ENCODE measurements around the gene FHAD1.

FHAD1 gene

GRCh38 chr1:15390667-15391066 is 143.6 kb downstream of the FHAD1 start:
- Histone ChIP-seq H2AFZ (ENCODE audit: low read length, unreplicated experiment) (no peak overlapping the region), H3K36me3 (ENCODE audit: insufficient read depth, low read length) (no peaks in the 10 kb centered on the region), H3K79me2 (ENCODE audit: control insufficient read depth, insufficient read depth, low read length, unreplicated experiment) (no peaks in the 10 kb centered on the region), H3K4me1 (ENCODE audit: control insufficient read depth, insufficient read depth, low read length, unreplicated experiment) (no peaks in the 10 kb centered on the region), H3K4me3 (ENCODE audit: low read depth, low read length) (no peak overlapping the region), H3K27ac (ENCODE audit: low read depth, low read length) (no peak overlapping the region), H3K27me3 (ENCODE audit: insufficient read depth, low read length) (no peaks in the 10 kb centered on the region)

- Histone ChIP-seq H3K4me3 (ENCODE audit: low read depth, low read length) (no peak overlapping the region), H3K36me3 (ENCODE audit: insufficient read depth, low read length) (no peaks in the 10 kb centered on the region), H2AFZ (ENCODE audit: low read length, unreplicated experiment) (no peak overlapping the region), H3K27ac (ENCODE audit: low read depth, low read length) (no peak overlapping the region), H3K4me1 (ENCODE audit: control insufficient read depth, insufficient read depth, low read length, unreplicated experiment) (no peaks in the 10 kb centered on the region), H3K27me3 (ENCODE audit: insufficient read depth, low read length) (no peaks in the 10 kb centered on the region), H3K79me2 (ENCODE audit: control insufficient read depth, insufficient read depth, low read length, unreplicated experiment) (no peaks in the 10 kb centered on the region)
These were observed 144.3 kb downstream of the FHAD1 start for GRCh38 chr1:15391366-15391765.

- H3K4me3 ChIP-seq (ENCODE audit: low read depth, low read length), result no peak overlapping the region
- H3K27ac ChIP-seq (ENCODE audit: low read depth, low read length), result no peak overlapping the region
- H3K27me3 ChIP-seq (ENCODE audit: insufficient read depth, low read length), result no peaks in the 10 kb centered on the region
- H3K79me2 ChIP-seq (ENCODE audit: control insufficient read depth, insufficient read depth, low read length, unreplicated experiment), result no peaks in the 10 kb centered on the region
- no peak overlapping the region for H2AFZ ChIP-seq (ENCODE audit: low read length, unreplicated experiment)
- no peaks in the 10 kb centered on the region for H3K36me3 ChIP-seq (ENCODE audit: insufficient read depth, low read length)
- H3K4me1 ChIP-seq (ENCODE audit: control insufficient read depth, insufficient read depth, low read length, unreplicated experiment), result no peaks in the 10 kb centered on the region
These were observed 146.6 kb downstream of the FHAD1 start for GRCh38 chr1:15393475-15394257.

- H3K27me3 ChIP-seq (ENCODE audit: insufficient read depth, low read length), result no peaks in the 10 kb centered on the region
- H3K36me3 ChIP-seq (ENCODE audit: insufficient read depth, low read length), result no peaks in the 10 kb centered on the region
- no peak overlapping the region for H3K27ac ChIP-seq (ENCODE audit: low read depth, low read length)
- H3K4me1 ChIP-seq (ENCODE audit: control insufficient read depth, insufficient read depth, low read length, unreplicated experiment), result no peaks in the 10 kb centered on the region
- no peak overlapping the region for H3K4me3 ChIP-seq (ENCODE audit: low read depth, low read length)
- no peaks in the 10 kb centered on the region for H3K79me2 ChIP-seq (ENCODE audit: control insufficient read depth, insufficient read depth, low read length, unreplicated experiment)
- no peak overlapping the region for H2AFZ ChIP-seq (ENCODE audit: low read length, unreplicated experiment)
These were observed 147.3 kb downstream of the FHAD1 start for GRCh38 chr1:15394258-15394690.

GRCh38 chr1:15397236-15397635 is 150.2 kb downstream of the FHAD1 start:
- no peaks in the 10 kb centered on the region for H3K27me3 ChIP-seq (ENCODE audit: insufficient read depth, low read length)
- H2AFZ ChIP-seq (ENCODE audit: low read length, unreplicated experiment), result no peak overlapping the region
- H3K79me2 ChIP-seq (ENCODE audit: control insufficient read depth, insufficient read depth, low read length, unreplicated experiment), result no peaks in the 10 kb centered on the region

GRCh38 chr1:15399710-15400109 is 152.7 kb downstream of the FHAD1 start:
- Histone ChIP-seq H3K4me3 (ENCODE audit: low read depth, low read length) (no peak overlapping the region), H2AFZ (ENCODE audit: low read length, unreplicated experiment) (no peak overlapping the region), H3K36me3 (ENCODE audit: insufficient read depth, low read length) (no peaks in the 10 kb centered on the region), H3K79me2 (ENCODE audit: control insufficient read depth, insufficient read depth, low read length, unreplicated experiment) (no peaks in the 10 kb centered on the region), H3K27me3 (ENCODE audit: insufficient read depth, low read length) (no peaks in the 10 kb centered on the region), H3K27ac (ENCODE audit: low read depth, low read length) (no peak overlapping the region), H3K4me1 (ENCODE audit: control insufficient read depth, insufficient read depth, low read length, unreplicated experiment) (no peaks in the 10 kb centered on the region)

More at GRCh38 chr1:15397236-15397635, 150.2 kb downstream of the FHAD1 start:
- Histone ChIP-seq H3K36me3 (ENCODE audit: insufficient read depth, low read length) (no peaks in the 10 kb centered on the region), H3K27ac (ENCODE audit: low read depth, low read length) (no peak overlapping the region), H3K4me1 (ENCODE audit: control insufficient read depth, insufficient read depth, low read length, unreplicated experiment) (no peaks in the 10 kb centered on the region), H3K4me3 (ENCODE audit: low read depth, low read length) (no peak overlapping the region)

GRCh38 chr1:15400627-15401026 is 153.6 kb downstream of the FHAD1 start:
- no peak overlapping the region for H3K27ac ChIP-seq (ENCODE audit: low read depth, low read length)
- no peak overlapping the region for H3K4me3 ChIP-seq (ENCODE audit: low read depth, low read length)
- H3K4me1 ChIP-seq (ENCODE audit: control insufficient read depth, insufficient read depth, low read length, unreplicated experiment), result no peaks in the 10 kb centered on the region
- H3K36me3 ChIP-seq (ENCODE audit: insufficient read depth, low read length), result no peaks in the 10 kb centered on the region
- H2AFZ ChIP-seq (ENCODE audit: low read length, unreplicated experiment), result no peak overlapping the region
- no peaks in the 10 kb centered on the region for H3K79me2 ChIP-seq (ENCODE audit: control insufficient read depth, insufficient read depth, low read length, unreplicated experiment)
- H3K27me3 ChIP-seq (ENCODE audit: insufficient read depth, low read length), result no peaks in the 10 kb centered on the region

- H3K36me3 ChIP-seq (ENCODE audit: insufficient read depth, low read length), result no peaks in the 10 kb centered on the region
- no peak overlapping the region for H3K27ac ChIP-seq (ENCODE audit: low read depth, low read length)
- no peak overlapping the region for H3K4me3 ChIP-seq (ENCODE audit: low read depth, low read length)
- H3K4me1 ChIP-seq (ENCODE audit: control insufficient read depth, insufficient read depth, low read length, unreplicated experiment), result peaks cover under 1% of the 10 kb centered on the region
- H2AFZ ChIP-seq (ENCODE audit: low read length, unreplicated experiment), result no peak overlapping the region
- H3K27me3 ChIP-seq (ENCODE audit: insufficient read depth, low read length), result no peaks in the 10 kb centered on the region
- no peaks in the 10 kb centered on the region for H3K79me2 ChIP-seq (ENCODE audit: control insufficient read depth, insufficient read depth, low read length, unreplicated experiment)
These were observed 154.5 kb downstream of the FHAD1 start for GRCh38 chr1:15401391-15402055.

- Histone ChIP-seq H2AFZ (ENCODE audit: low read length, unreplicated experiment) (no peak overlapping the region), H3K4me3 (ENCODE audit: low read depth, low read length) (no peak overlapping the region), H3K36me3 (ENCODE audit: insufficient read depth, low read length) (no peaks in the 10 kb centered on the region), H3K79me2 (ENCODE audit: control insufficient read depth, insufficient read depth, low read length, unreplicated experiment) (no peaks in the 10 kb centered on the region), H3K4me1 (ENCODE audit: control insufficient read depth, insufficient read depth, low read length, unreplicated experiment) (peaks cover 14% of the 10 kb centered on the region), H3K27ac (ENCODE audit: low read depth, low read length) (no peak overlapping the region), H3K27me3 (ENCODE audit: insufficient read depth, low read length) (no peaks in the 10 kb centered on the region)
These were observed 155.9 kb downstream of the FHAD1 start for GRCh38 chr1:15402809-15403450.

GRCh38 chr1:15403962-15404580 is 157.0 kb downstream of the FHAD1 start:
- H3K4me1 ChIP-seq (ENCODE audit: control insufficient read depth, insufficient read depth, low read length, unreplicated experiment), result peaks cover 26% of the 10 kb centered on the region

More at GRCh38 chr1:15403962-15404580, 157.0 kb downstream of the FHAD1 start:
- Histone ChIP-seq H2AFZ (ENCODE audit: low read length, unreplicated experiment) (no peak overlapping the region), H3K36me3 (ENCODE audit: insufficient read depth, low read length) (no peaks in the 10 kb centered on the region), H3K79me2 (ENCODE audit: control insufficient read depth, insufficient read depth, low read length, unreplicated experiment) (no peaks in the 10 kb centered on the region), H3K27me3 (ENCODE audit: insufficient read depth, low read length) (no peaks in the 10 kb centered on the region), H3K4me3 (ENCODE audit: low read depth, low read length) (no peak overlapping the region), H3K27ac (ENCODE audit: low read depth, low read length) (no peak overlapping the region)

Measured in ACC112 (cell line).